Activated naive CD4-positive, alpha-beta T cell treated with Interleukin-2 at 50 U/mL for 16 hours (primary cell): Measurements from ENCODE around the gene PRODH2.
"Not testable (repeated sequence)": the region's sequence is repeated elsewhere in the genome, so short reads cannot be mapped to it uniquely, and the experiment has no call there.

Experiments
- DNase-seq: peaks from one replicate; pipeline ENCODE4 v3.0.0-alpha.2; 2020

Gene PRODH2

DNA sequence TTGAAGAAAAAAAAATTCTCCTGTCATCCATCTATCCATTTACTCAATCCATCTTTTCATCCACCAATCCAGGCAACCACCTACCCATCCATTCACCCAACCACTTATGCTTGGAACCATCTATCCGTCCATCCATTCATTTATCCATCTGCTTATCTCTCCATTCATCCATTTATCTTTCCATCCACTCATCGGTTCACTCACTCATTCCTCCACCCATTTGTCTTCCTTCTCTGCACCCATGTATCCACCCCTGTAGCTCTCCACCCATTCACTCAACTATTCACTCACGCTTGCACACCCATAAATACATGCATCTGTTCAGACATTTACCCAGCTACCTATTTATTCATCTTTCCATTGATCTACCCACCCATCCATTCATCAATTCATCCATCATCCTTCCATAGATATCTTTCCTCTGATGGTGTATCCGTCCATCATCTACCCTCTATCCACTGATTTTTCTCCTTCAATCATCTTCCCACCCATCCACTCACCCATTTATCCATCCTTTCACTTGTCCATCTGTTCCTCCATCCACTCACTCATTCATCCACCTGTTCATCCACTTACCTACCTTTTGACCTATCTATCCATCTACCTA lies 30.1 kb upstream of the PRODH2 start:
- no peak for DNase-seq

DNA sequence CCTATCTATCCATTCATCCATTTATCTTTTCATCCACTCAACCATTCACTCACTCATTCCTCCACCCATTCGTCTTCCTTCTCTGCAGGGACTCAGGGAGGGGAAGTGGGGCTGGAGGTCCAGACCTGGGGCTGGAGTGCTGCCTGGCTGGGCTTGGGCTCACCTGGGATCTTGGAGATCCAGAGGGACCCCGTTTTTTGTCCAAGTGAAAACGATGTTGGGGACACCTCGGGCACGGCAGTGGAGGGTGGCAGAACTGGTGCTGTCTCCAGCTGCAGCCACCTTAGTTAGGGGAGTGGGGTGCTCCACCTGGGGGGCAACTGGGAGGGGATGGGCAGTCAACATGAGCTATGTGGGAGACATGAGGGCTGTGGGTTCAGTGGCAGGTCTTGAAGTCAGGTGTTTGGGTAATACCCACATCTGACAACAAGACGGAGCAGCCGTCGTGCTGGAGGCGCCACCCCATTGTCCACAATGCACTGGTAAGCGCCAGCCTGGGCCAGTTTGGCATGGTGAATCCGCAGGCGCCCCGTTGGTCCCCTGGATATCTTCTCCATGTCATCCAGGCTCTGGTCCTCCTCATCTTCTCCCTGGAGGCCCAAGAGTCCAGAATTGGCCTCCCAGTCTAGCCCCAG lies 29.4 kb upstream of the PRODH2 start:
- DNase-seq = no peak

- not testable (repeated sequence) for DNase-seq
These were observed 23.5 kb upstream of the PRODH2 start for GRCh38 chr19:35836096-35836495.

- DNase-seq = no peak
These were observed 21.3 kb upstream of the PRODH2 start for GRCh38 chr19:35833972-35834371.

- no peak for DNase-seq
These were observed 19.4 kb upstream of the PRODH2 start for GRCh38 chr19:35832054-35832453.

- no peak for DNase-seq
These were observed 18.3 kb upstream of the PRODH2 start for GRCh38 chr19:35830986-35831385.

DNA sequence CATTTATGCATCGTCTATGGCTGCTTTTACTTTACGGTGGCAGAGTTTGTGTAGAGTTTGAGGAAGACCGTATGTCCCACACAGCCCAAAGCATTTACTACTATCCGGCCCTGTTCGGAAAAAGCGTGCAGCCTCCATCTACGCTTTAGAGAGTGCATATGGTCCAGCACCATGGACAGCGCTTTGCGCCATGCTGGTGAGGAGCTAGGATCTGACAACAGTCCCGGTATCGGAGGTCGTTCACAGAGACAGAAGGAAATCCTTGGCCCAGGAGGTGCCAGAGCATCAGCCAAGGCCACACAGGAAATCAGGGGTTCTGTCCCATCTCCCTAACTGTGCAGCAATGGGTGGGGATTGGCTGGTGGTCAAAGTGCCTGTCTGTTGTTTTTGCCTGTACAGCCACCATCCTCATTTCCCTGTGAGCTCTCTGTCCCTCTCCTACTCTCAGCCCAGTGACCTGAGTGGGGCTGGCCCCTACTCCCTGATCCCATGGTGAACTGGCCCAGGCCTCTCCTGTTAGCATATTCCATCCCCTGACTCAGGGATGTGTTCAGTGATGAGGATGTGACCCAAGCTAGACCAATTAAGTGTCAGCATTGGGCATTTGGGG lies 16.2 kb upstream of the PRODH2 start:
- DNase-seq = peak; percentile 42

DNA sequence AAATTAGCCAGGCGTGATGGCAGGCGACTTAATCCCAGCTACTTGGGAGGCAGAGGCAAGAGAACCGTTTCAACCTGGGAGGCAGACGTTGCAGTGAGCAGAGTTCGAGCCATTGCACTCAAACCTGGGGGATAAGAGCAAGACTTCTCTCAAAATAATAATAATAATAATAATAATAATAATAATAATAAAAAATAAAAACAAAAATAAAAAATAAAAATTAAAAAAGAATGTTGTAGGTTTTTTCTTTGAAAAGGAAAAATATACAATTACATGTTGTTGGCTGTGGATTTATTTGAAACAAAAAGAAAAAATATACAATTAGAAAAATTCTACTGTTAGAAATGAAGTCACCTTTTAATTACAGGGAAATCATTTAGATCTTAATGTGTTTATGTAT lies 11.5 kb upstream of the PRODH2 start:
- DNase-seq = no peak

DNA sequence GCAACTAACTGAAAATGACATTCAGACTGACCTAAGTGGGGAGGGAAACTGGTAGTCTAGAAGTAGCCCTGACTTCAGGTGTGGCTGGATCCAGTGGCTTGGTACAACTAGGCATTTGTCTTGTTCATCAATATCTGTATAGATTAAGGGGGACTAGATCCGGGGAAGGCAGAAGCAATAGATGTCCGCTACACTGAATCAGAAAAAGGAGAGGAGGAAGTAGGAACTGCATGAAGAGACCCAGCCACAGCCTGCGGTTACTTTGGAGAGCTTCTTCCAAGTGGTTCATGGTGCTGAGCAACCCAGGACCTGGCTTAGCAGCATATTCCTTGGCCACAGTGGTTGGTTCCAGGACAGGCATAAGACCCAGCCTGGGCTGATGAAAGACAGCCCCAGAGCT lies 9.9 kb upstream of the PRODH2 start:
- no peak for DNase-seq

- DNase-seq = no peak
These were observed 5.8 kb upstream of the PRODH2 start for GRCh38 chr19:35818445-35818844.

GRCh38 chr19:35816846-35817245 lies 4.2 kb upstream of the PRODH2 start:
- DNase-seq = no peak

DNA sequence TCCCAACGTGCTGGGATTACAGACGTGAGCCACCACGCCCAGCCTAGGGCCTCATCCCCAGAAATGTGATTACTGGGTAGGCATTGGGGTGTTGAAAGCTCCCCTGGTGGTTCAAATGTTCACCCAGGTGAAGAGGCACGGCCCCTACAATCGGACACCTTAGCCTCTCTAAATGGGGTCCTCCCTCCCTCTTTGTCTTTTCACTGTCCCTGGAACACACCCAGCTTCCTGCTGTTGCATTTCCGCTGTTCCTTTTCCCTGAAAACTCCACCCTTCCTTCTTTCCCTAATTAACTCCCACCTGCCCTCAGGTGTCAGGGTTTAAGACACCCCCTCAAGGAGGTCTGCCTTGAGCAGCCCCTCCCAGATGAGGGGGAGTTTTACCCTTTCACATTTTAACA lies 3.6 kb upstream of the PRODH2 start:
- DNase-seq = no peak

DNA sequence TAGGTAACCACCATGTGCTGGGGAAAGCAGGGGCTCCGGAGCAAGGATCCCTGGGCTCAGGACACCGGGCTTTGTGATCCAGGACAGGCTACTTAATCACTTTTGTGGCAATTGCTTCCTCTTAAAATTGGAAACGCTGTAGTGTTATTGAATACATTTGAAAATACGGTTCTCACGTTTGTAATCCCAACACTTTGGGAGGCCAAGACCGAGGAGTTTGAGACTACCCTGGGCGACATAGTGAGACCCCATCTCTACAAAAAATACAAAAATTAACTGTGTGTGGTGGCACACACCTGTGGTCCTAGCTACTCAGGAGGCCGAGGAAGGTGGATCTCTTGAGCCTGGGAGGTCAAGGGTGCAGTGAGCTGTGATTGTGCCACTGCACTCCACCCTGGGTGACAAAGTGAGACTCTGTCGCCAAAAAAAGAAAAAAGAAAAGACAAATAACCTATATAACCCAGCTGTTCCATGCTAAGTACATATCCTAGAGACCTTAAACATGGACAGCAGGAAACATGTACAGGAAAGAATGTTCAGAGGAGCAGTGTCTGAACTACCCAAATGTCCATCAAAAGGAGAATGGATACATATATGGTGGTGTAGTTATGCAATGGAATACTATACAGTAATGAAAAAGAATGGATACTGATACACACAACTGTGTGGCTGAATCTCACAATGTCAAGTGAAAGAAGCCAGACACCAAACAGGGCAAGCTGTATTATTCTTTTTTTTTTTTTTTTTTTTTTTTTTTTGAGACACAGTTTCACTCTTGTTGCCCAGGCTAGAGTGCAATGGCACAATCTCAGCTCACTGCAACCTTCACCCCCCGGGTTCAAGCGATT lies 622 bp upstream of the PRODH2 start:
- DNase-seq = no peak

- no peak for DNase-seq
These were observed 1.1 kb downstream of the PRODH2 start for GRCh38 chr19:35811317-35812219.

GRCh38 chr19:35807633-35808032 lies 5.0 kb downstream of the PRODH2 start:
- no peak for DNase-seq

DNA sequence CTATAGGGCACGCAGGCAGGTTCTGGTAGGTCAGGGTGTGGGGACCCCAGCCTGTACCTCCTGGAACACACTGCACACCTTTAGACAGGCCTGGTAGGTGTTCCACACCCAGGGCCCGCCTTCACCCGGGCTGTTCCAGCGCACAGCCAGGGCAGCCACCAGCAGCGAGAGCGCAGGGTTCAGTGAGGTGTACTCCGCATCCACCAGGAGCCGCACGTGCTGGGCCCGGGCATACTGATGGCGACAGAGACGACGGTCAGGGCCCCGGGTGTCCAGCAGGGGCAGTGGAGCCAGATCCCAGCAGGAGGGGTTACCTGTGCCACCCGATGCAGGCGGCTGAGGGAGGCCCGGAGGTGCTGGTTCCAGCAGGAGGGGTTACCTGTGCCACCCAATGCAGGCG lies 6.0 kb downstream of the PRODH2 start:
- DNase-seq = no peak

DNA sequence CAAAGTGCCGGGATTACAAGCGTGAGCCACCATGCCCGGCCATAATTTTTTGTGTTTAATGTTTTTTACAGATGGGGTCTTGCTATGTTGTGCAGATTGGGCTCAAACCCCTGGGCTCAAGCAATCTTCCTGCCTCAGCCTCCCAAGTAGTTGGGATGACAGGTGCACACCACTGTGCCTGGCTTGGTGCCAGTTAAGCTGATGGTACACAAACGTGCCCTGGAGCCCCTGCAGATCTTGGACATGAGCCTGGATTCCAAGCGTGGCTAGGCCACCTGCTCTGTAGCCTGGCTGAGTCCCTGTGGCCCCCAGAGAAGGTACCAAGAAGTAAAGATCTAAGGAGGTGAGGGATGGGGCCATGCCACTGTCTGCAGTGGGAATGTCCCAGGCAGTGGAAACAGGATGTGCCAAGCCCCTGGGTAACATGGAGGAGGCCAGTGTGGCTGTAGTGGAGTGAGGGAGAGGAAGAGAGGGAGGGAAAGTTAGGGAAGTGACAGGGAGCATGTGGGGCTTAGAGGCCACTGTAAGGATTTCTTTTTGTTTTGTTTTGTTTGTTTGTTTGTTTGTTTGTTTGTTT lies 7.0 kb downstream of the PRODH2 start:
- no peak for DNase-seq

DNA sequence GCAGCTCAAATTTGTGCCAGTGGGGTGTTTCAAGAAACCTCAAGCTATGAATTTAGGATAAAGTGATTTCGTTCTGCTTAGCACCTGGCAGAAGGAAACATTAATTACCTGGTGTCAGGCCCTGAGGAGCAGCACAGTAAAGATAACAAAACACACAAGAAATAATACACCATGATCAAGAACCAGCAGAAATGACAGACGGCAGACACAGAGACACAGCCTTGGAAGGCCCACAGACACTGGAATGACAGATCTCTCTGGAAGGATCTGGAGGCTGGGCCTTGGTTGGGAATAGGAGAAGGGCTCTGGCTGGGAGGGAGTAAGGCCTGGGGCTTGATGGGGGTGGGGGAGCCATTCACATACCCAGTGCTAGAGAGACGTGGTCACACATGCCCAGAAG lies 10.8 kb downstream of the PRODH2 start:
- no peak for DNase-seq

DNA sequence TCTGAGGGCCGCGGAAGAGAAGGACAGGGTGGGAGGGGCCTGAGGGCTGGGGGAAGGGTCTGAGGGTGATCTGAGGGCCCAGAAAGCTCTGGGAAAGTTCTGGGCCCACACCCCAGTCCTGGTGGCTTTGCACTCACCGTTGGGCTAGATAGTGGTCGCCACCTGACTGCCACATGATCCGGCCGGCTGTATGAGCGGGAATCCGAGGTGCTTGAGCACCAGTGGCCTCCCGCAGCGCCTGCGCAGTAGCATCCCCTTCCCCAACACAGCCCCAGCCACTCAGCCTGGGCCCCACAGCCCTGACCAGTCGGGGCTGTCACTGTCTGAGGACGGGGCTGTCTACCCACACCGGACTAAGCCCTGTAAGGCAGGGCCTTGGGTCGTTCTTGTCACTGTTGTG lies 15.0 kb downstream of the PRODH2 start:
- no peak for DNase-seq

DNA sequence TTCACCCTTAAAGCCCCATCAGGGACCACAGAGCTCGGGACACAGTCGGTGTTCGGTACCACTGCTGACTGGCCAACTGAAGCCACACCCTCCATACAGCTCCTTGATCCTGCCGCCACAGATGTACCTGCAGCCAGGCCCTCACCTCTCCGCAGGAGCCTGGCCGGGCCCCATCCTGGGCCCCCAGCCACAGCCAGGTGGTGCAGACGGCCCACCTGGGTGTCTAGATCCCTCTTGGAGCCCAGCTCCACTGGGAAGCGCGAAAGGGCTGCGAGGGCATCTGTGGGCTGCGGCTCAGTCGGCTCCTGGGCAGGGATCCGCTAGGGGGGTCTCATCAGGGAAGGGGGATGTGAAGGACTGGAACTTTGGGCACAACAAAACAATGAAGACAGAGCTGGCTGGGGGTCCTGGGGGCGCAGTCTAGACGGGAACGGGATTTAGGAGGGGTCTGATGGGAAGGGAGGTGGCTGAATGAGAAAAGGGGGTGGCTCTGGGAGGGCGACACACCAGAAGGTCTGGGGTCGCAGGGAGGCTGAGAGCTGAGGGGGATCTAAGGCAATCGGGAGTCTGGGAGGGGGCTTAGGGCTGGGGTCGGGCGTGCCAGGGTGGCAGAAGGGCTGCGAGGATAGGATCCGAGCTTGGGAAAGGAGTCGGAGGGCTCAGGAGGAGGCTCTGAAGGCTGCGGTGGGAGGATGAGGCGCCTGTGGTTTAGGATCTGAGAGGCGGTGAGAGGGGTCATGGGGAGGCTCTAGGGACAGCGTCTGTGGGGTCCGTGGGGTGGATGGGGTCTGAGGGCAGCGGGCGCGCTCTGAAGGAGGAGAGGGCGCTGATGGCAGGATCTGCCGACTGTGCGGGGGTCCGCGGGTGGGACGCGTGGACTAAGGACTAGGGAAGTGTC lies 15.8 kb downstream of the PRODH2 start:
- DNase-seq = no peak

- not testable (repeated sequence) for DNase-seq
These were observed 17.1 kb downstream of the PRODH2 start for GRCh38 chr19:35795564-35795963.
